A673 (cell line): ENCODE data around the gene CHCHD3.

Source experiments
- CTCF ChIP-seq: fragments of 300-800, 200-600 bp; sonication (generic); conservative IDR thresholded peaks from 2 replicates; pipeline ENCODE4 v1.5.1; 2017; ENCODE audit warnings: low read depth, mild to moderate bottlenecking, antibody characterized with exemption, low read length, moderate library complexity, mixed read lengths
- EZH2 ChIP-seq: fragments of 200-600 bp; sonication (generic); IDR thresholded peaks from 2 replicates; pipeline ENCODE4 v1.6.1; 2017; ENCODE audit warnings: borderline replicate concordance, low read depth, mild to moderate bottlenecking, mixed read lengths, antibody characterized with exemption, low read length; ENCODE audit not compliant: poor library complexity, severe bottlenecking

GRCh38 chr7:133064082-133064820 lies 17.6 kb downstream of the CHCHD3 start:
- TF ChIP-seq EZH2: no peak
- no peak for TF ChIP-seq CTCF
